BLaER1 treated with 17β-estradiol and CSF1 and Interleukin-3, amounts not matched to agents 10 nM and 100 nM (cell line): ENCODE results near the gene MINDY2.

Source experiments
- H3K27ac ChIP-seq, 11 experiments: shearing (Covaris generic); formaldehyde crosslinking; 2 replicates each; pipeline ENCODE4 v1.8.1; 2022
- H3K27me3 ChIP-seq, 11 experiments: shearing (Covaris generic); formaldehyde crosslinking; 2 replicates each; pipeline ENCODE4 v1.8.1; 2022
- H3K36me3 ChIP-seq, 11 experiments: shearing (Covaris generic); formaldehyde crosslinking; 2 replicates each; pipeline ENCODE4 v1.8.1; 2022
- H3K4me1 ChIP-seq, 10 experiments: shearing (Covaris generic); formaldehyde crosslinking; 2 replicates each; pipeline ENCODE4 v1.8.1; 2022
- H3K4me2 ChIP-seq, 11 experiments: shearing (Covaris generic); formaldehyde crosslinking; 2 replicates each; pipeline ENCODE4 v1.8.1; 2022
- H3K4me3 ChIP-seq, 10 experiments: shearing (Covaris generic); formaldehyde crosslinking; 2 replicates each; pipeline ENCODE4 v1.8.1; 2022
- H3K9ac ChIP-seq, 11 experiments: shearing (Covaris generic); formaldehyde crosslinking; 2 replicates each; pipeline ENCODE4 v1.8.1; 2022
- H3K9me3 ChIP-seq, 11 experiments: shearing (Covaris generic); formaldehyde crosslinking; replicated peaks in 1 of 11; 2 replicates each; pipeline ENCODE4 v1.8.1; 2022
- H4K20me1 ChIP-seq, 11 experiments: shearing (Covaris generic); formaldehyde crosslinking; 2 replicates each; pipeline ENCODE4 v1.8.1; 2022
- Cebpa-rat ChIP-seq, 11 experiments: shearing (Covaris generic); IDR thresholded peaks; 2 replicates each; pipeline ENCODE4 v1.8.1; 2022

MINDY2 gene

DNA sequence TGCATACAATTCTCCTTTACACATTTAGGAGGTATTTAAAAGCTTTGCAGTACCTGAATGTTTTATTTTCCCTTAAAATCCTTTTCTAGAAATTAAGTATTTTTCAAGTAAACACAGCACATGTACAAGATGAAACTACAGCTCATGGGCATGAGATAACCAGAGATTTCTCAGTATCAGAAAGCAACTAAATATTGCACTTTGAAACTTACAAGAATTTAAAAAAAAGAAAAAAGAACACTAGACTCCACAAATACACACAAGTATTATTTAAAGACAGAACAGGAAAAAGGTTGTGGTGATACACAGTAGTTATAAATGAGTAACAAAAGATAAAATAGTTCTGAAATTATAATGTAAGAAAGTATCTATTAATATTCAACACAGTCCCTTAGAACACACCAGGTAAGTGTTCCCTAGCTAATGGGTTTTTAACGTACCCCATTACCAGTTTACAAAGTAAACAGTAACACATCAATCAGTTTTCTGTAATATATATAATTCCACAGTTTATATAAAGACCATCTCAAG lies 127.1 kb downstream of the MINDY2 start:
- H3K4me2 ChIP-seq, result no peak overlapping the region
- no peak overlapping the region for H3K27ac ChIP-seq
- no peaks in the 10 kb centered on the region for H3K4me1 ChIP-seq
- TF ChIP-seq Cebpa-rat (IDR thresholded peaks at IDR 0.05), result no peak
- H3K27me3 ChIP-seq, result no peaks in the 10 kb centered on the region
- no peak overlapping the region for H3K9ac ChIP-seq
- peaks cover 9 to 77% (median 37%) of the 10 kb centered on the region in 11 experiments; a peak in 16 of 22 replicates for H4K20me1 ChIP-seq
- H3K9me3 ChIP-seq, result no peaks in the 10 kb centered on the region
- H3K4me3 ChIP-seq, result no peak overlapping the region
- peaks cover 91 to 100% (median 97%) of the 10 kb centered on the region in 11 experiments for H3K36me3 ChIP-seq

DNA sequence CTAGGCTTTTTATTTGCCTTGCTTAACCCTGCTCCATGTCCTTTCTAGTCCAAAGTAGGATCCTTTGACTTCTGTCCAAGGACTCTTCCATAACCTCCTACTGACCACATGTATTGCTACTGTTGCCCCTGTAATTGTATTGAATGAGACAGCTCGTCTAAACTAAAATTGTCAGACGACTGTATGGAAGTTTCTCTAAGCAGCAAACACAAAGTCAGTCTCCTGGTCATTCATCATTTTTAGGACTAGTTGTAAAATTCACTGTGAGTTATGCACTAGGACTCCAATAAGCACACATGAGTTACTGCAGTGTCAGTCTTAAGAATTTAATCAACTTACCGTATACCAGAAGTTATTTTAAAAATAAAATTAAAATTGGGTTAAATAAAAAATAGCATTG lies 129.5 kb downstream of the MINDY2 start:
- peaks cover 90 to 100% (median 96%) of the 10 kb centered on the region in 11 experiments for H3K36me3 ChIP-seq
- H3K9ac ChIP-seq, result no peak overlapping the region
- H3K4me1 ChIP-seq, result no peaks in the 10 kb centered on the region
- H3K27me3 ChIP-seq, result no peaks in the 10 kb centered on the region
- H3K27ac ChIP-seq, result no peak overlapping the region
- TF ChIP-seq Cebpa-rat (IDR thresholded peaks at IDR 0.05), result no peak
- no peaks in the 10 kb centered on the region for H3K9me3 ChIP-seq
- H3K4me3 ChIP-seq, result no peak overlapping the region
- H3K4me2 ChIP-seq, result no peak overlapping the region
- H4K20me1 ChIP-seq, result peaks cover 18 to 86% (median 58%) of the 10 kb centered on the region in 11 experiments; a peak in 18 of 22 replicates

DNA sequence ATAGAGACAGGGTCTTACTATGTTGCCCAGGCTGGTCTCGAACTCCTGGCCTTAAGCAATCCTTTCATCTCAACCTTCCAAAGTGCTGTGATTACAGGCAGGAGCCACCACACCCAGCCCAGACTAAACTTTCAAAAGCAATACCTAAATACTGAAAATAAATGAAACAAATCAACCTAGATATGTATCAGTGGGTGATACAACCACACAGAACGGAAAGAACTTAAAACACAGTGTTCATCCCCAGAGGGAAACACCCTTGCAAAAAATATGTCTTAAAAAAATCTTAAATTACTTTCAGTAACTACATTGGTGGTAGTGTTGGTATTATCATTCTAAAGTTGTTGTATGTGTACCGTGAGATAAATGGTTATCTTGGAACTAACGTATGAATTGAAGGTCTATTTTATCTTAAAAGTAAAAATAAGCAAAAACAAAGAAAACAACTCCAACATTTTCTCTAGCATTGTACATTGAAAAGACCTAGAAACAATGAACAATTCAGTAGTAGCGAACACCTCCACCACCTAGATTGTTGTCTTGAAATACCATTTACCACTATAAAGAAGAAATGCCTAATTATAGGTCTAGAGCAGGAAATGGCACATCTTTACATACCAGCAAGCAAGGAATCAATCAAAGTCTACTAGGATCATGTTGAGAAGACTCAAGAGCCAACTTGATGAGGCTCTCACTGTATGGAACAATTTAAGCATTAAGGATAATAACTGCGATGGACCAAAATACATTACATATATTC lies 137.6 kb downstream of the MINDY2 start:
- no peaks in the 10 kb centered on the region for H3K27me3 ChIP-seq
- no peaks in the 10 kb centered on the region for H3K9me3 ChIP-seq
- H3K27ac ChIP-seq, result no peak overlapping the region
- no peak for TF ChIP-seq Cebpa-rat (IDR thresholded peaks at IDR 0.05)
- peaks cover 0 to 9% (median 0%) of the 10 kb centered on the region in 10 experiments; a peak in 2 of 20 replicates for H3K4me1 ChIP-seq
- H4K20me1 ChIP-seq, result peaks cover 30 to 98% (median 77%) of the 10 kb centered on the region in 11 experiments; a peak in 20 of 22 replicates
- peak overlapping the region in 1 of 11 experiments; percentile 7; a peak in 1 of 22 replicates for H3K4me2 ChIP-seq
- H3K36me3 ChIP-seq, result peaks cover 88 to 100% (median 98%) of the 10 kb centered on the region in 11 experiments
- H3K4me3 ChIP-seq, result no peak overlapping the region
- no peak overlapping the region for H3K9ac ChIP-seq

DNA sequence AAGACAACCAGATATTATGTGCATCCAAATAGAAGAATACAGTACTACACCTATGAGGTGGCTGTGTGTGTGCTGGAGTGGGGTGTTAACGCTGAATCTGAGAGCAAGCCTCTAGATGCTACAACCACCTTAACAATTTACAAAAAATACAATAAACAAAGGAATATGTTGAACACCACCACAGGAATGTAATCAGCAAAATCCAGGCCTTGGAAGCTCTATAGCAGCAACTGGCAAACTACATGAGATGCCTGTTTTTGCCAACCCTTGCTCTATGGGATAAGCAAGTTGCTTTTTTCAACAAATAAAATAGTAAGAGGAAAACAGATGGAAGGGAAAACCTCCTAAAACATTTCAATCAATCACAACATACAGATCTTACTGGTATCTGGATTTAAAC lies 138.5 kb downstream of the MINDY2 start:
- Histone ChIP-seq H4K20me1 (peaks cover 23 to 96% (median 74%) of the 10 kb centered on the region in 11 experiments; a peak in 20 of 22 replicates), H3K9me3 (no peaks in the 10 kb centered on the region), H3K36me3 (peaks cover 88 to 100% (median 98%) of the 10 kb centered on the region in 11 experiments), H3K4me3 (no peak overlapping the region), H3K4me2 (no peak overlapping the region), H3K27me3 (no peaks in the 10 kb centered on the region), H3K4me1 (peaks cover 0 to 13% (median 0%) of the 10 kb centered on the region in 10 experiments; a peak in 2 of 20 replicates), H3K27ac (no peak overlapping the region), H3K9ac (no peak overlapping the region)
- TF ChIP-seq Cebpa-rat (IDR thresholded peaks at IDR 0.05), result no peak

DNA sequence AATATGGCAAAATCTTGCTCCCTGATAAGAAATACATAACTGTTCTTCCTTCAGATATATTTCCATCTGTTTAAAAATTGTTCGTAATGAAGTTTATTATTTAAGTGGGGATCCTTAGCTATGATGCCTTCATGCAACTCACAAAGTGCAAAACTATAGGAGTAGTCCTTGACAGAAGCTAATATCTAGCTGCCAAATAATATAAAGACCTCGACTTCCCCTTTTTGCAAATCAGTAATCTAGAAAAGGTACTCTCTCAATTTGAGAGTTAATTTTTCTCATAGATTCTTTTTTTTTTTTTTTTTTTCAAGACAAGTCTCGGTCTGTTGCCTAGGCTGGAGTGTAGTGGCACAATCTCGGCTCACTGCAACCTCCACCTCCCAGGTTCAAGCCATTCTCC lies 139.4 kb downstream of the MINDY2 start:
- Histone ChIP-seq H3K9ac (no peak overlapping the region), H3K9me3 (no peaks in the 10 kb centered on the region), H3K4me1 (peaks cover 0 to 13% (median 0%) of the 10 kb centered on the region in 10 experiments; a peak in 2 of 20 replicates), H4K20me1 (peaks cover 29 to 96% (median 76%) of the 10 kb centered on the region in 11 experiments; a peak in 20 of 22 replicates), H3K27ac (no peak overlapping the region), H3K36me3 (peaks cover 87 to 100% (median 98%) of the 10 kb centered on the region in 11 experiments), H3K4me2 (no peak overlapping the region), H3K27me3 (no peaks in the 10 kb centered on the region), H3K4me3 (no peak overlapping the region)
- no peak for TF ChIP-seq Cebpa-rat (IDR thresholded peaks at IDR 0.05)
